ENCODE results near the gene MTRF1.

DNA sequence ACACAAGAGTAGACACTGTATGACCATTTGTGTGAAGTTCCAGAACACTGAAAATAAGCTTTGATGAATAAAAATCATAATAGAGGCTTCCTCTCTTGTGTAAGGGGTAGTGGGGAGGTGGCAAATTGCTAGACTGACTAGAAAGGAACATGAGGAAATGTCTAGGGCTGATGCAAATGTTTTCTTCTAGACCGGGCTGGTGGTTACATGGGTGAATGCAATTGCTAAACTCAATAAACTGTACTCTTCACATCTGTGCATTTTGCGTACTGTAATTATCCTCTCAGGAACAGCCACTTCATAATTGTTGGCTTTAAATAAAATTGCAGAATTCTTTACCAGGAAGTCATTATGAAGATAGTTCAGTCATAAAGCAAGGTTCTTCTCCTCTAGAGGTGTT, 63.9 kb downstream of the MTRF1 start:
- TF ChIP-seq, protein P1, sequence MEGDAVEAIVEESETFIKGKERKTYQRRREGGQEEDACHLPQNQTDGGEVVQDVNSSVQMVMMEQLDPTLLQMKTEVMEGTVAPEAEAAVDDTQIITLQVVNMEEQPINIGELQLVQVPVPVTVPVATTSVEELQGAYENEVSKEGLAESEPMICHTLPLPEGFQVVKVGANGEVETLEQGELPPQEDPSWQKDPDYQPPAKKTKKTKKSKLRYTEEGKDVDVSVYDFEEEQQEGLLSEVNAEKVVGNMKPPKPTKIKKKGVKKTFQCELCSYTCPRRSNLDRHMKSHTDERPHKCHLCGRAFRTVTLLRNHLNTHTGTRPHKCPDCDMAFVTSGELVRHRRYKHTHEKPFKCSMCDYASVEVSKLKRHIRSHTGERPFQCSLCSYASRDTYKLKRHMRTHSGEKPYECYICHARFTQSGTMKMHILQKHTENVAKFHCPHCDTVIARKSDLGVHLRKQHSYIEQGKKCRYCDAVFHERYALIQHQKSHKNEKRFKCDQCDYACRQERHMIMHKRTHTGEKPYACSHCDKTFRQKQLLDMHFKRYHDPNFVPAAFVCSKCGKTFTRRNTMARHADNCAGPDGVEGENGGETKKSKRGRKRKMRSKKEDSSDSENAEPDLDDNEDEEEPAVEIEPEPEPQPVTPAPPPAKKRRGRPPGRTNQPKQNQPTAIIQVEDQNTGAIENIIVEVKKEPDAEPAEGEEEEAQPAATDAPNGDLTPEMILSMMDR (IDR thresholded peaks at IDR 0.05): no peak
- TF ChIP-seq NR3C1 (IDR thresholded peaks at IDR 0.05) (no peak), EP300 (IDR thresholded peaks at IDR 0.05) (no peak)
- TF ChIP-seq, protein P2, sequence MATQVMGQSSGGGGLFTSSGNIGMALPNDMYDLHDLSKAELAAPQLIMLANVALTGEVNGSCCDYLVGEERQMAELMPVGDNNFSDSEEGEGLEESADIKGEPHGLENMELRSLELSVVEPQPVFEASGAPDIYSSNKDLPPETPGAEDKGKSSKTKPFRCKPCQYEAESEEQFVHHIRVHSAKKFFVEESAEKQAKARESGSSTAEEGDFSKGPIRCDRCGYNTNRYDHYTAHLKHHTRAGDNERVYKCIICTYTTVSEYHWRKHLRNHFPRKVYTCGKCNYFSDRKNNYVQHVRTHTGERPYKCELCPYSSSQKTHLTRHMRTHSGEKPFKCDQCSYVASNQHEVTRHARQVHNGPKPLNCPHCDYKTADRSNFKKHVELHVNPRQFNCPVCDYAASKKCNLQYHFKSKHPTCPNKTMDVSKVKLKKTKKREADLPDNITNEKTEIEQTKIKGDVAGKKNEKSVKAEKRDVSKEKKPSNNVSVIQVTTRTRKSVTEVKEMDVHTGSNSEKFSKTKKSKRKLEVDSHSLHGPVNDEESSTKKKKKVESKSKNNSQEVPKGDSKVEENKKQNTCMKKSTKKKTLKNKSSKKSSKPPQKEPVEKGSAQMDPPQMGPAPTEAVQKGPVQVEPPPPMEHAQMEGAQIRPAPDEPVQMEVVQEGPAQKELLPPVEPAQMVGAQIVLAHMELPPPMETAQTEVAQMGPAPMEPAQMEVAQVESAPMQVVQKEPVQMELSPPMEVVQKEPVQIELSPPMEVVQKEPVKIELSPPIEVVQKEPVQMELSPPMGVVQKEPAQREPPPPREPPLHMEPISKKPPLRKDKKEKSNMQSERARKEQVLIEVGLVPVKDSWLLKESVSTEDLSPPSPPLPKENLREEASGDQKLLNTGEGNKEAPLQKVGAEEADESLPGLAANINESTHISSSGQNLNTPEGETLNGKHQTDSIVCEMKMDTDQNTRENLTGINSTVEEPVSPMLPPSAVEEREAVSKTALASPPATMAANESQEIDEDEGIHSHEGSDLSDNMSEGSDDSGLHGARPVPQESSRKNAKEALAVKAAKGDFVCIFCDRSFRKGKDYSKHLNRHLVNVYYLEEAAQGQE (IDR thresholded peaks at IDR 0.05): no peak
